ENCODE data around the gene SHC2. TPM values are rescaled to one million over a fixed set of nuclear protein-coding genes. Genes with fewer than 3 reads are reported as not detected.

Gene SHC2
- total and polyA plus RNA-seq, 2 donors (not counting 1 experiment from before 2014, with no cell fraction given), result 0.02 to 2.5 TPM

- Histone ChIP-seq H3K79me2 (ENCODE audit: control insufficient read depth, insufficient read depth, low read length) (no peaks in the 10 kb centered on the region), H3K4me2 (ENCODE audit: extremely low read depth, insufficient read depth, low read length) (no peak overlapping the region), H3K9me3 (ENCODE audit: control insufficient read depth, insufficient read depth, low read depth, low read length) (peaks cover 3% of the 10 kb centered on the region), H4K20me1 (ENCODE audit: control insufficient read depth, extremely low read depth, insufficient read depth, low read length) (no peaks in the 10 kb centered on the region), H3K4me1 (ENCODE audit: control insufficient read depth, extremely low read depth, insufficient read depth, low read length) (no peaks in the 10 kb centered on the region), H3K36me3 (ENCODE audit: control insufficient read depth, insufficient read depth, low read length) (no peaks in the 10 kb centered on the region), H3K4me3 (replicated peaks in 1 of 4; ENCODE audit: control extremely low read depth in 1 of 4, insufficient read depth in 1 of 4, low read depth in 3 of 4, low read length in 4 of 4) (no peak overlapping the region), H2AFZ (ENCODE audit: low read length) (no peak overlapping the region), H3K27ac (ENCODE audit: insufficient read depth, low read length) (no peak overlapping the region), H3K27me3 (ENCODE audit: control insufficient read depth, insufficient read depth, low read length) (no peaks in the 10 kb centered on the region), H3K9ac (ENCODE audit: insufficient read depth, low read length) (no peak overlapping the region)
- no peak for TF ChIP-seq EZH2 (IDR thresholded peaks at IDR 0.05; ENCODE audit: low read length, missing control alignments)
- no peak for TF ChIP-seq CTCF (conservative IDR thresholded peaks at IDR 0.05 in 1 of 2, IDR thresholded peaks at IDR 0.05 in 1 of 2; ENCODE audit: low read depth in 1 of 2, low read length in 2 of 2)
- DNase-seq (ENCODE audit: low read depth in 2 of 2), result no peak
Measured at GRCh38 chr19:392375-392970, 68.4 kb downstream of the SHC2 start.

- peaks cover 3% of the 10 kb centered on the region for H3K9me3 ChIP-seq (ENCODE audit: control insufficient read depth, insufficient read depth, low read depth, low read length)
- no peak for DNase-seq (ENCODE audit: low read depth in 2 of 2)
- H3K4me1 ChIP-seq (ENCODE audit: control insufficient read depth, extremely low read depth, insufficient read depth, low read length), result no peaks in the 10 kb centered on the region
- H2AFZ ChIP-seq (ENCODE audit: low read length), result no peak overlapping the region
- no peak overlapping the region for H3K4me3 ChIP-seq (replicated peaks in 1 of 4; ENCODE audit: control extremely low read depth in 1 of 4, insufficient read depth in 1 of 4, low read depth in 3 of 4, low read length in 4 of 4)
- no peak overlapping the region for H3K27ac ChIP-seq (ENCODE audit: insufficient read depth, low read length)
- H3K4me2 ChIP-seq (ENCODE audit: extremely low read depth, insufficient read depth, low read length), result no peak overlapping the region
- no peaks in the 10 kb centered on the region for H3K79me2 ChIP-seq (ENCODE audit: control insufficient read depth, insufficient read depth, low read length)
- H3K27me3 ChIP-seq (ENCODE audit: control insufficient read depth, insufficient read depth, low read length), result no peaks in the 10 kb centered on the region
- no peaks in the 10 kb centered on the region for H3K36me3 ChIP-seq (ENCODE audit: control insufficient read depth, insufficient read depth, low read length)
- H4K20me1 ChIP-seq (ENCODE audit: control insufficient read depth, extremely low read depth, insufficient read depth, low read length), result no peaks in the 10 kb centered on the region
- TF ChIP-seq EZH2 (IDR thresholded peaks at IDR 0.05; ENCODE audit: low read length, missing control alignments) (no peak), CTCF (conservative IDR thresholded peaks at IDR 0.05 in 1 of 2, IDR thresholded peaks at IDR 0.05 in 1 of 2; ENCODE audit: low read depth in 1 of 2, low read length in 2 of 2) (no peak)
- H3K9ac ChIP-seq (ENCODE audit: insufficient read depth, low read length), result no peak overlapping the region
Measured at GRCh38 chr19:391726-392374, 69.0 kb downstream of the SHC2 start.

GRCh38 chr19:391207-391557, 69.7 kb downstream of the SHC2 start:
- no peak for DNase-seq (ENCODE audit: low read depth in 2 of 2)
- no peak overlapping the region for H2AFZ ChIP-seq (ENCODE audit: low read length)
- H3K9me3 ChIP-seq (ENCODE audit: control insufficient read depth, insufficient read depth, low read depth, low read length), result peaks cover 3% of the 10 kb centered on the region
- no peak overlapping the region for H3K4me3 ChIP-seq (replicated peaks in 1 of 4; ENCODE audit: control extremely low read depth in 1 of 4, insufficient read depth in 1 of 4, low read depth in 3 of 4, low read length in 4 of 4)
- no peaks in the 10 kb centered on the region for H3K4me1 ChIP-seq (ENCODE audit: control insufficient read depth, extremely low read depth, insufficient read depth, low read length)
- H3K9ac ChIP-seq (ENCODE audit: insufficient read depth, low read length), result no peak overlapping the region
- no peaks in the 10 kb centered on the region for H4K20me1 ChIP-seq (ENCODE audit: control insufficient read depth, extremely low read depth, insufficient read depth, low read length)
- no peaks in the 10 kb centered on the region for H3K79me2 ChIP-seq (ENCODE audit: control insufficient read depth, insufficient read depth, low read length)
- H3K27ac ChIP-seq (ENCODE audit: insufficient read depth, low read length), result no peak overlapping the region
- H3K4me2 ChIP-seq (ENCODE audit: extremely low read depth, insufficient read depth, low read length), result no peak overlapping the region
- H3K27me3 ChIP-seq (ENCODE audit: control insufficient read depth, insufficient read depth, low read length), result no peaks in the 10 kb centered on the region
- no peak for TF ChIP-seq EZH2 (IDR thresholded peaks at IDR 0.05; ENCODE audit: low read length, missing control alignments)
- TF ChIP-seq CTCF (conservative IDR thresholded peaks at IDR 0.05 in 1 of 2, IDR thresholded peaks at IDR 0.05 in 1 of 2; ENCODE audit: low read depth in 1 of 2, low read length in 2 of 2), result no peak
- H3K36me3 ChIP-seq (ENCODE audit: control insufficient read depth, insufficient read depth, low read length), result no peaks in the 10 kb centered on the region
